Spleen (tissue), 11 donors: ENCODE data around the gene TP53TG5. TPM values are rescaled to one million over a fixed set of nuclear protein-coding genes. Genes with fewer than 3 reads are reported as not detected.

ENCODE experiments used
- DNase-seq: peaks from one replicate; pipeline ENCODE4 v3.0.0-alpha.2; 2020
- H3K27ac ChIP-seq, 8 donors: fragments of 200-600 bp; sonication (generic) in 7 of 8; 1 replicate in 4 of 8; 2 replicates in 4 of 8; pipeline versions ENCODE4 v1.5.0 to v1.8.0; 2016 to 2021; ENCODE audit warnings: inconsistent platforms in 4 of 8, mild to moderate bottlenecking in 4 of 8, moderate library complexity in 1 of 8
- H3K27me3 ChIP-seq, 7 donors: fragments of 200-600 bp; sonication (generic) in 6 of 7; replicated peaks in 1 of 7; 1 replicate in 4 of 7; 2 replicates in 3 of 7; pipeline versions ENCODE4 v1.5.0 to v1.8.0; 2016 to 2021; ENCODE audit warnings: inconsistent platforms in 3 of 7, mild to moderate bottlenecking in 1 of 7
- H3K36me3 ChIP-seq, 6 donors: fragments of 200-600 bp; sonication (generic) in 5 of 6; 1 replicate in 4 of 6; 2 replicates in 2 of 6; pipeline versions ENCODE4 v1.5.0 to v1.8.0; 2016 to 2021; ENCODE audit warnings: inconsistent platforms in 2 of 6
- H3K4me1 ChIP-seq, 6 donors: fragments of 200-600 bp; sonication (generic) in 5 of 6; 1 replicate in 3 of 6; 2 replicates in 3 of 6; pipeline versions ENCODE4 v1.5.0 to v1.8.0; 2016 to 2021; ENCODE audit warnings: inconsistent platforms in 3 of 6
- H3K4me3 ChIP-seq, 8 donors: fragments of 200-600 bp; sonication (generic) in 7 of 8; 1 replicate in 4 of 8; 2 replicates in 4 of 8; pipeline versions ENCODE4 v1.5.0 to v1.8.0; 2016 to 2021; ENCODE audit warnings: inconsistent platforms in 4 of 8, mild to moderate bottlenecking in 4 of 8, moderate library complexity in 2 of 8
- H3K9me3 ChIP-seq, 8 donors: fragments of 200-600 bp; sonication (generic) in 7 of 8; 1 replicate in 4 of 8; 2 replicates in 4 of 8; pipeline versions ENCODE4 v1.5.0 to v1.8.0; 2016 to 2021; ENCODE audit warnings: inconsistent platforms in 4 of 8
- POLR2A ChIP-seq, 3 donors: fragments of 450-650 bp; IDR thresholded peaks; one replicate each; pipeline ENCODE4 v1.5.1; 2017; ENCODE audit warnings: antibody characterized with exemption in 3 of 3, mild to moderate bottlenecking in 1 of 3
- POLR2AphosphoS5 ChIP-seq, 3 donors: sonication (generic); formaldehyde crosslinking; IDR thresholded peaks; one replicate each; pipeline ENCODE4 v1.5.1; 2017; ENCODE audit warnings: antibody characterized with exemption in 3 of 3
- WGBS, 5 donors: extraction: QIAGEN DNeasy Blood & Tissue Kit in 3 of 5; methylation state at CpG; one replicate each; pipeline versions ENCODE4 v1.1.5 to v1.1.7; 2013 to 2018; 5-methylcytosine and 5-hydroxymethylcytosine counted together
- intact Hi-C: fragments of 100-400 bp; cut with DNase I; formaldehyde crosslinking; loops from one replicate; pipeline ENCODE4 v1.15.0; 2023; ENCODE audit warnings: low total_unique reads
- polyA plus RNA-seq, 3 donors: library from polyadenylated mRNA; stranded (reverse); fragments of 200-250 nt; gene quantifications; one replicate each; pipeline ENCODE4 v1.2.1, GENCODE V29; 2013
- total RNA-seq, 7 donors: library from RNA; depleted of rRNA in 3 of 7; stranded (reverse); fragments of >200 nt in 3 of 7; fragmentation: NEBNext Ultra II Directional in 4 of 7; extraction: Animal tissue kit (Norgen Biotek cat#: 25700) in 4 of 7; gene quantifications; one replicate each; pipeline versions ENCODE4 v1.1.0 to v1.2.1, GENCODE V29; 2016 to 2021
- TF ChIP-seq, protein P1 (sequence below), 11 experiments: fragments of 200-600 bp in 7 of 11; fragments of 450-650 bp in 4 of 11; sonication (generic) in 4 of 11; IDR thresholded peaks in 8 of 11; conservative IDR thresholded peaks in 3 of 11; 1 replicate in 7 of 11; 2 replicates in 4 of 11; pipeline versions ENCODE4 v1.4.0 to v1.8.0; 2016 to 2021; ENCODE audit warnings: antibody characterized with exemption in 11 of 11, inconsistent platforms in 4 of 11, mild to moderate bottlenecking in 1 of 11
- donor health status: healthy with polysubstance abuse.
- donor health status: DM: no; HTN: no; CAD: no; lungs with moderate emphysema.
- donor health status: DM: no; HTN: no; CAD: no.
- donor health status: Bipolar disorder and iron deficiency.
- donor health status: healthy.
- donor health status: DM: no; HTN: no; CAD: no.
- donor health status: DM: yes; HTN: yes; CAD: no.

The TP53TG5 gene
- total and polyA plus RNA-seq, 10 donors: 0.08 to 0.66 (median 0.60) TPM; not detected in 7

DNA sequence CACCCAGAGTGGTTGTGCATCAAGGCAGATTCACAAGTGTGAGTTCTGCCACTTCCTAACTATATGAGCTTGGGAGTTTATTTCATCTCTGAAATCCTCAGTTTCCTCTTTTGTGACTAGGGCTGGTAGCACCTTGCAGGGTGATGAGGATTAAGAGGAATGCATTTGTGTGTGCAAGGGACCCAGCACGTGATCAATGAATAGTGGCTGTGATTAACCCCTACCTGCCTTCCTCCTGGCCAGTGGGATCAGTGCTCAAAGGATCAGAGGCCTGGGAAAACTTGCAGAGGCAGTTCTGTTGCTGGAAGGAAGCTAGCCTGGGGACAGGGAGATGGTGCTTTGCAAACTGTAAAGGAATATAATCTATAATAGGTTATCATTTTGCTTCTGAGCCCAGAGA lies 37.2 kb downstream of the TP53TG5 start:
- peaks cover 0 to 6% (median 0%) of the 10 kb centered on the region in 6 donors for H3K36me3 ChIP-seq
- peak overlapping the region in 2 of 8 donors; percentile 63 to 66 for H3K27ac ChIP-seq
- TF ChIP-seq, protein P1, sequence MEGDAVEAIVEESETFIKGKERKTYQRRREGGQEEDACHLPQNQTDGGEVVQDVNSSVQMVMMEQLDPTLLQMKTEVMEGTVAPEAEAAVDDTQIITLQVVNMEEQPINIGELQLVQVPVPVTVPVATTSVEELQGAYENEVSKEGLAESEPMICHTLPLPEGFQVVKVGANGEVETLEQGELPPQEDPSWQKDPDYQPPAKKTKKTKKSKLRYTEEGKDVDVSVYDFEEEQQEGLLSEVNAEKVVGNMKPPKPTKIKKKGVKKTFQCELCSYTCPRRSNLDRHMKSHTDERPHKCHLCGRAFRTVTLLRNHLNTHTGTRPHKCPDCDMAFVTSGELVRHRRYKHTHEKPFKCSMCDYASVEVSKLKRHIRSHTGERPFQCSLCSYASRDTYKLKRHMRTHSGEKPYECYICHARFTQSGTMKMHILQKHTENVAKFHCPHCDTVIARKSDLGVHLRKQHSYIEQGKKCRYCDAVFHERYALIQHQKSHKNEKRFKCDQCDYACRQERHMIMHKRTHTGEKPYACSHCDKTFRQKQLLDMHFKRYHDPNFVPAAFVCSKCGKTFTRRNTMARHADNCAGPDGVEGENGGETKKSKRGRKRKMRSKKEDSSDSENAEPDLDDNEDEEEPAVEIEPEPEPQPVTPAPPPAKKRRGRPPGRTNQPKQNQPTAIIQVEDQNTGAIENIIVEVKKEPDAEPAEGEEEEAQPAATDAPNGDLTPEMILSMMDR (IDR thresholded peaks at IDR 0.05 in 8 of 11, conservative IDR thresholded peaks at IDR 0.05 in 3 of 11): no peak
- TF ChIP-seq POLR2AphosphoS5 (IDR thresholded peaks at IDR 0.05) (no peak), POLR2A (IDR thresholded peaks at IDR 0.05) (no peak)
- H3K4me3 ChIP-seq: no peak overlapping the region
- H3K9me3 ChIP-seq: no peaks in the 10 kb centered on the region
- peaks cover 0 to under 1% (median 0%) of the 10 kb centered on the region in 7 donors for H3K27me3 ChIP-seq
- intact Hi-C loops: no loop called here
- DNase-seq: no peak
- peaks cover 0 to 93% (median 26%) of the 10 kb centered on the region in 6 donors for H3K4me1 ChIP-seq
- 58 to 73% (median 72%) methylated on average over 1 of the region's 1 CpG for WGBS, 5 donors

- TF ChIP-seq POLR2A (IDR thresholded peaks at IDR 0.05) (no peak), POLR2AphosphoS5 (IDR thresholded peaks at IDR 0.05) (no peak)
- TF ChIP-seq, protein P1 (IDR thresholded peaks at IDR 0.05 in 8 of 11, conservative IDR thresholded peaks at IDR 0.05 in 3 of 11): no peak
- peaks cover 0 to 87% (median 24%) of the 10 kb centered on the region in 6 donors for H3K4me1 ChIP-seq
- no peaks in the 10 kb centered on the region for H3K27me3 ChIP-seq
- no peaks in the 10 kb centered on the region for H3K9me3 ChIP-seq
- DNase-seq: no peak
- H3K36me3 ChIP-seq: peaks cover 0 to 12% (median 0%) of the 10 kb centered on the region in 6 donors
- intact Hi-C loops: no loop called here
- H3K4me3 ChIP-seq: no peak overlapping the region
- 64 to 79% (median 66%) methylated on average over 5 of the region's 5 CpGs for WGBS, 5 donors
- peak overlapping the region in 2 of 8 donors; percentile 63 to 66 for H3K27ac ChIP-seq
Observed at GRCh38 chr20:45340236-45340847, 37.8 kb downstream of the TP53TG5 start.

DNA sequence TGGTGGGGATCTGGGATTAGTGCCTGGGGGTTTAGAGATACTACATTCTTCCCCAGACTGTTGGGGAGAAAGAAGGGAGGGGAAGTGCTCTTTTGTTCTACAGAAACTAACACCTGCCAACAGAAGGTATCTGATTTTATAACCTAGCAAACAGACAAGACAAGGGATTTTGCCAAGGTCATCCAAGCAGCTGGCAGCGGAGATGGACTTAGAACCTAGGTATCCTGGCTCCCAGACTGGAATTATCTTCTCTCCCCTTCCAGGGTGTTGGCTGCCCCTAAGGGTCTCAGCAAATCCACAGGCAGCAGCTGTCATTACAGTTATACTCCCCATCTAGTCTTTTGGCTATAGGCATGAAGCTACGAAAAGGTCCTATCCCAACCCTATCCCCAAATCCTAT lies 38.3 kb downstream of the TP53TG5 start:
- TF ChIP-seq, protein P1 (IDR thresholded peaks at IDR 0.05 in 8 of 11, conservative IDR thresholded peaks at IDR 0.05 in 3 of 11): no peak
- no peak for TF ChIP-seq POLR2AphosphoS5 (IDR thresholded peaks at IDR 0.05)
- no peak for TF ChIP-seq POLR2A (IDR thresholded peaks at IDR 0.05)
- Histone ChIP-seq H3K4me3 (no peak overlapping the region), H3K27ac (peak overlapping the region in 3 of 8 donors; percentile 63 to 71 (median 66)), H3K9me3 (no peaks in the 10 kb centered on the region), H3K27me3 (no peaks in the 10 kb centered on the region), H3K4me1 (peaks cover 0 to 82% (median 21%) of the 10 kb centered on the region in 6 donors), H3K36me3 (peaks cover 0 to 17% (median 0%) of the 10 kb centered on the region in 6 donors)
- DNase-seq: no peak
- WGBS, 5 donors: 85 to 97% (median 96%) methylated on average over 2 of the region's 2 CpGs
- intact Hi-C loops: no loop called here

- H3K4me1 ChIP-seq: peaks cover 0 to 75% (median 16%) of the 10 kb centered on the region in 6 donors
- H3K36me3 ChIP-seq: peaks cover 0 to 24% (median 0%) of the 10 kb centered on the region in 6 donors
- TF ChIP-seq POLR2AphosphoS5 (IDR thresholded peaks at IDR 0.05) (no peak), POLR2A (IDR thresholded peaks at IDR 0.05) (no peak)
- TF ChIP-seq, protein P1 (IDR thresholded peaks at IDR 0.05 in 8 of 11, conservative IDR thresholded peaks at IDR 0.05 in 3 of 11): no peak
- H3K4me3 ChIP-seq: no peak overlapping the region
- intact Hi-C loops: no loop called here
- no peaks in the 10 kb centered on the region for H3K27me3 ChIP-seq
- no peaks in the 10 kb centered on the region for H3K9me3 ChIP-seq
- 86 to 94% (median 87%) methylated on average over 4 to 6 of the region's 6 CpGs for WGBS, 5 donors
- no peak for DNase-seq
- peak overlapping the region in 6 of 8 donors; percentile 26 to 73 (median 64) for H3K27ac ChIP-seq
Observed at GRCh38 chr20:45339084-45339483, 39.0 kb downstream of the TP53TG5 start.
